KMS-11 (cell line): ENCODE data around the gene INPP5A.
A peak's percentile ranks its signal among the peaks of the same experiment; 100 is the strongest.

ENCODE experiments used
- H2AFZ ChIP-seq: fragments of 200-600 bp; sonication (generic); 2 replicates; pipeline ENCODE4 v1.6.1; 2016; ENCODE audit warnings: antibody characterized with exemption, mixed run types, low read depth
- H3K27ac ChIP-seq: fragments of 200-600 bp; sonication (generic); 2 replicates; pipeline ENCODE4 v1.6.1; 2016; ENCODE audit warnings: mild to moderate bottlenecking, mixed run types
- H3K27me3 ChIP-seq: fragments of 200-600 bp; sonication (generic); 2 replicates; pipeline ENCODE4 v1.6.1; 2017; ENCODE audit warnings: mild to moderate bottlenecking, low read depth, mixed run types, moderate library complexity; ENCODE audit not compliant: insufficient read depth
- H3K36me3 ChIP-seq: fragments of 200-600 bp; sonication (generic); 2 replicates; pipeline ENCODE4 v1.6.1; 2017; ENCODE audit warnings: mild to moderate bottlenecking, mixed run types; ENCODE audit not compliant: insufficient read depth
- H3K4me1 ChIP-seq: fragments of 200-600 bp; sonication (generic); 2 replicates; pipeline ENCODE4 v1.6.1; 2016; ENCODE audit warnings: mild to moderate bottlenecking, low read depth, mixed run types; ENCODE audit not compliant: poor library complexity, severe bottlenecking
- H3K4me2 ChIP-seq: fragments of 200-600 bp; sonication (generic); 2 replicates; pipeline ENCODE4 v1.7.0; 2016; ENCODE audit warnings: mild to moderate bottlenecking, mixed run types
- H3K4me3 ChIP-seq: fragments of 200-600 bp; sonication (generic); IDR thresholded peaks from 2 replicates; pipeline ENCODE4 v1.6.1; 2017; ENCODE audit warnings: low read depth, low read length, mixed read lengths; ENCODE audit not compliant: insufficient read depth
- H3K79me2 ChIP-seq: fragments of 200-600 bp; sonication (generic); 2 replicates; pipeline ENCODE4 v1.6.1; 2016; ENCODE audit warnings: low read depth, mixed run types; ENCODE audit not compliant: insufficient read depth
- H3K9ac ChIP-seq: fragments of 200-600 bp; sonication (generic); 2 replicates; pipeline ENCODE4 v1.6.1; 2016; ENCODE audit warnings: mild to moderate bottlenecking, mixed run types
- H4K20me1 ChIP-seq: fragments of 200-600 bp; sonication (generic); 2 replicates; pipeline ENCODE4 v1.6.1; 2016; ENCODE audit warnings: mild to moderate bottlenecking, mixed run types; ENCODE audit not compliant: insufficient read depth
- CTCF ChIP-seq: fragments of 200-600 bp; sonication (generic); conservative IDR thresholded peaks from 2 replicates; pipeline ENCODE4 v1.6.1; 2017; ENCODE audit warnings: low read depth, mild to moderate bottlenecking, antibody characterized with exemption, low read length, moderate library complexity, mixed read lengths

Gene INPP5A

DNA sequence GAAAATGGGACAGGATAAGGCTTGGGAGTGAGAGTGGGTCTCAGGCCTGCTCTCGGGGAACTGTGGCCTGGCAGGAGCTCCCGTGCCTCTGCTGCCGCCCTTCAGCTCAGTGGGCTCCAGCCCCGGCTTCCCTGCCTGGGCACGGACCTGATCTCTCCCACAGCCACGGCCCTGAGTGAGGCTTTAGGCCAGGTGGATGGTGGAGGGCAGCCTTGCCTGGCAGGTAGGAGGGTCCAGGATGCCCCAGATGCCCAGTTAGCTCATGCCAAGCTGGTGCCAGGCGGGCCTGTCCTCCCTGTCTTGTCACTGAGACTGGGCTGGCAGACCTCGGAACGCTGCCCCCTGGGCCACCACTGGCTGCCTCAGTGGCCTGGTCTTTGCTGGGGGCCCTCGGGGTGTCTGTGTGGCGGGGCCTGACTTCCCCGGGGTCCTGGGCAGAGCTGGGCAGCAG, 116.6 kb downstream of the INPP5A start:
- no peak for TF ChIP-seq CTCF
- Histone ChIP-seq H3K36me3 (no peaks in the 10 kb centered on the region), H4K20me1 (no peaks in the 10 kb centered on the region)

DNA sequence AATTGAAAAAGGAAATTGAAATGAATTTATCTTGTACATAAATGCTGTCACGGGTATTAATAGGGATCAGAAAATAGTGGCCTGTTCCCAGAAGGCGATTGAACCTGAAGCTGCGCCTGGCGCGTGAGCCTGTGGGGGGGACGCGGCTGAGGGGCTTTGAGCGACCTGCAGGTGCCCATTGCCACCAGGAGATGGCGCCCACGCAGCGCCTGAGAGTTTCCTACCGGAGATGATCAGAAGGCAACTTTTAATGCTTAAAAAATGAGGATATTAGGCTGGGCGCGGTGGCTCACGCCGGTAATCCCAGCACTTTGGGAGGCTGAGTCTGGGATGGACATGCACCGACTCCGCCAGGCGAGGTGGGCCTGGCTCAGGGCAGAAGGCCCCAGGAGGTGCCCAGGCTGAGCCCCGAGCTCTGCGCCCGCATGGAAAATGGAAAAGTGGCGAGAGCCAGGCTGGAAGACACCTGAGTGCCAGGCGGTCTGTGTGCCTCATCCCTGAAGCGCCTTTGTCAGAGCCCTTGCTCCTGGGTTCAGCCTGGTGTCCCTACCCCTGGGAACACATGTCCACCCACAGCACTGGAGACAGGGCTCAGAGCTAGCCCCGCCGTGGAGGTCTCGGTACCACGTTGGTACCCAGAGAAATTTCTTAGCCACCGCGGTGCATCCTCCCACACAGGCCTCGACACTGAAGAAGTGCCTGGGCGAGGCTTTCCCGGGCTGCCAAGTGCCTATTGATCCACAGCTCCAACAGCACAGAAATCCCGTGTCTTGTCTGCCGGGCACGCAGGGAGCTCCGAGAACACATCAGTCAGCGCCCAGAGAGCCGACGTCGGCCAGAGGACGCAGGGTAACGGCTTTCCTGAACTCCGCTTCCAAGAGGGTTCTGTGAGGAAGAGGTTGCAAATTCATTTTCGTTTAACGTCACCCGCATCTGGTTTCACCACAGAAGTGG, 117.4 kb downstream of the INPP5A start:
- Histone ChIP-seq H3K79me2 (no peaks in the 10 kb centered on the region), H4K20me1 (no peaks in the 10 kb centered on the region), H3K27ac (no peak overlapping the region), H3K4me1 (no peaks in the 10 kb centered on the region), H3K4me3 (no peak overlapping the region), H2AFZ (no peak overlapping the region), H3K9ac (no peak overlapping the region), H3K36me3 (no peaks in the 10 kb centered on the region), H3K27me3 (no peaks in the 10 kb centered on the region), H3K4me2 (no peak overlapping the region)
- TF ChIP-seq CTCF = peak; percentile 60

More for the DNA sequence above, 116.6 kb downstream of the INPP5A start:
- no peaks in the 10 kb centered on the region for H3K79me2 ChIP-seq
- no peaks in the 10 kb centered on the region for H3K27me3 ChIP-seq
- H3K9ac ChIP-seq = no peak overlapping the region
- H3K27ac ChIP-seq = no peak overlapping the region
- no peak overlapping the region for H3K4me3 ChIP-seq
- no peak overlapping the region for H2AFZ ChIP-seq
- H3K4me2 ChIP-seq = no peak overlapping the region
- H3K4me1 ChIP-seq = no peaks in the 10 kb centered on the region

DNA sequence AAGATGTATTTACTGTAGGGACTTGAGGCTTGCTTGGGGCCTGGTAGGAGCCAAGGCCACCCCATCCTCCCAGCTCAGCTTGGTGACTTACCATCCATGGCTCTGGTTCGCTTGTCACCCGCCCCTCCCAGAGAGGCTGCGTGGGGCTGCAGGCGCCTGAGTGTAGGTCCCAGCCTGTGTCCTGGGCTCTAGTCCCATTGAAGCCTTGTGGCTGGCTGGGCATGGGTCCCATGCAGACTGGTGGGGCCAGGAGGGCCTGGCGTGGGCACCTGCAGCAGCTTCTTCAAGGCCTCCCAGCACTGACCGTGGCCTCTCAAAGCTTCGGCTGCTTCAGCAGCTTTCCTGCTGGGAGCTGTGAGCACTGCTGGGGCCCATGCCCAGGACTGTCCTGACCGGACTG, 118.1 kb downstream of the INPP5A start:
- no peaks in the 10 kb centered on the region for H3K36me3 ChIP-seq
- no peak for TF ChIP-seq CTCF
- no peak overlapping the region for H3K9ac ChIP-seq
- H4K20me1 ChIP-seq = no peaks in the 10 kb centered on the region
- no peaks in the 10 kb centered on the region for H3K27me3 ChIP-seq
- H3K27ac ChIP-seq = no peak overlapping the region
- no peak overlapping the region for H2AFZ ChIP-seq
- H3K79me2 ChIP-seq = no peaks in the 10 kb centered on the region
- no peak overlapping the region for H3K4me3 ChIP-seq
- H3K4me2 ChIP-seq = no peak overlapping the region
- no peaks in the 10 kb centered on the region for H3K4me1 ChIP-seq

GRCh38 chr10:132656283-132657126, 118.9 kb downstream of the INPP5A start:
- Histone ChIP-seq H3K4me1 (no peaks in the 10 kb centered on the region), H3K79me2 (no peaks in the 10 kb centered on the region), H3K27ac (no peak overlapping the region), H3K4me3 (no peak overlapping the region), H3K27me3 (no peaks in the 10 kb centered on the region), H4K20me1 (no peaks in the 10 kb centered on the region), H3K4me2 (no peak overlapping the region), H3K9ac (no peak overlapping the region), H3K36me3 (no peaks in the 10 kb centered on the region), H2AFZ (no peak overlapping the region)
- no peak for TF ChIP-seq CTCF
